ENCODE data around the gene TTC39C. TPM values are rescaled to one million over a fixed set of nuclear protein-coding genes. Genes with fewer than 3 reads are reported as not detected.

TTC39C gene
- total RNA-seq, 1 donor from 2014 or later, result 12.8 TPM

- DNase-seq (ENCODE audit: low read depth), result no peak
- TF ChIP-seq, protein P1, sequence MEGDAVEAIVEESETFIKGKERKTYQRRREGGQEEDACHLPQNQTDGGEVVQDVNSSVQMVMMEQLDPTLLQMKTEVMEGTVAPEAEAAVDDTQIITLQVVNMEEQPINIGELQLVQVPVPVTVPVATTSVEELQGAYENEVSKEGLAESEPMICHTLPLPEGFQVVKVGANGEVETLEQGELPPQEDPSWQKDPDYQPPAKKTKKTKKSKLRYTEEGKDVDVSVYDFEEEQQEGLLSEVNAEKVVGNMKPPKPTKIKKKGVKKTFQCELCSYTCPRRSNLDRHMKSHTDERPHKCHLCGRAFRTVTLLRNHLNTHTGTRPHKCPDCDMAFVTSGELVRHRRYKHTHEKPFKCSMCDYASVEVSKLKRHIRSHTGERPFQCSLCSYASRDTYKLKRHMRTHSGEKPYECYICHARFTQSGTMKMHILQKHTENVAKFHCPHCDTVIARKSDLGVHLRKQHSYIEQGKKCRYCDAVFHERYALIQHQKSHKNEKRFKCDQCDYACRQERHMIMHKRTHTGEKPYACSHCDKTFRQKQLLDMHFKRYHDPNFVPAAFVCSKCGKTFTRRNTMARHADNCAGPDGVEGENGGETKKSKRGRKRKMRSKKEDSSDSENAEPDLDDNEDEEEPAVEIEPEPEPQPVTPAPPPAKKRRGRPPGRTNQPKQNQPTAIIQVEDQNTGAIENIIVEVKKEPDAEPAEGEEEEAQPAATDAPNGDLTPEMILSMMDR (IDR thresholded peaks at IDR 0.05; ENCODE audit: insufficient read depth, low read depth, low read length), result no peak
- TF ChIP-seq EZH2 (IDR thresholded peaks at IDR 0.05; ENCODE audit: insufficient read depth, low read length), result no peak
- Histone ChIP-seq H2AFZ (ENCODE audit: low read depth, low read length) (no peak overlapping the region), H3K4me1 (ENCODE audit: insufficient read depth, low read length) (peaks cover 8% of the 10 kb centered on the region), H3K27me3 (ENCODE audit: insufficient read depth, low read length) (no peaks in the 10 kb centered on the region), H4K20me1 (ENCODE audit: insufficient read depth, low read length) (peaks cover 23% of the 10 kb centered on the region), H3K27ac (ENCODE audit: low read depth, low read length) (no peak overlapping the region), H3K79me2 (ENCODE audit: insufficient read depth, low read length) (peaks cover 5% of the 10 kb centered on the region), H3K36me3 (ENCODE audit: insufficient read depth, low read length) (no peaks in the 10 kb centered on the region), H3K4me2 (ENCODE audit: low read length) (no peak overlapping the region), H3K9me3 (ENCODE audit: insufficient read depth, low read depth, low read length) (no peaks in the 10 kb centered on the region), H3K9ac (ENCODE audit: low read length) (no peak overlapping the region), H3K4me3 (ENCODE audit: insufficient read depth, low read depth, low read length) (no peak overlapping the region)
- Mint-ChIP-seq H3K9me3 (ENCODE audit: unreplicated experiment) (no peaks in the 10 kb centered on the region), H3K27ac (ENCODE audit: unreplicated experiment) (no peak overlapping the region), H3K36me3 (ENCODE audit: low read depth, unreplicated experiment) (no peaks in the 10 kb centered on the region), H3K4me3 (ENCODE audit: unreplicated experiment) (no peak overlapping the region), H3K27me3 (ENCODE audit: low read depth, unreplicated experiment) (no peaks in the 10 kb centered on the region), H3K4me1 (ENCODE audit: low read depth, unreplicated experiment) (peaks cover 30% of the 10 kb centered on the region)
- FAIRE-seq, result no peak
Measured at GRCh38 chr18:24060644-24061043, 46.1 kb downstream of the TTC39C start.

GRCh38 chr18:24063121-24063731 lies 48.7 kb downstream of the TTC39C start:
- Histone ChIP-seq H3K4me2 (ENCODE audit: low read length) (peak overlapping the region; percentile 9), H3K27me3 (ENCODE audit: insufficient read depth, low read length) (no peaks in the 10 kb centered on the region)
- FAIRE-seq, result no peak

More at GRCh38 chr18:24063121-24063731, 48.7 kb downstream of the TTC39C start:
- Mint-ChIP-seq H3K4me1 (ENCODE audit: low read depth, unreplicated experiment) (peaks cover 33% of the 10 kb centered on the region), H3K9me3 (ENCODE audit: unreplicated experiment) (no peaks in the 10 kb centered on the region), H3K27me3 (ENCODE audit: low read depth, unreplicated experiment) (no peaks in the 10 kb centered on the region), H3K27ac (ENCODE audit: unreplicated experiment) (peak overlapping the region; percentile 60), H3K4me3 (ENCODE audit: unreplicated experiment) (no peak overlapping the region), H3K36me3 (ENCODE audit: low read depth, unreplicated experiment) (peaks cover 2% of the 10 kb centered on the region)
- peaks cover 23% of the 10 kb centered on the region for H4K20me1 ChIP-seq (ENCODE audit: insufficient read depth, low read length)
- peaks cover 14% of the 10 kb centered on the region for H3K4me1 ChIP-seq (ENCODE audit: insufficient read depth, low read length)
- H3K36me3 ChIP-seq (ENCODE audit: insufficient read depth, low read length), result no peaks in the 10 kb centered on the region
- DNase-seq (ENCODE audit: low read depth), result peak; percentile 71
- no peak overlapping the region for H3K4me3 ChIP-seq (ENCODE audit: insufficient read depth, low read depth, low read length)
- no peaks in the 10 kb centered on the region for H3K9me3 ChIP-seq (ENCODE audit: insufficient read depth, low read depth, low read length)
- H3K27ac ChIP-seq (ENCODE audit: low read depth, low read length), result no peak overlapping the region
- TF ChIP-seq EZH2 (IDR thresholded peaks at IDR 0.05; ENCODE audit: insufficient read depth, low read length), result no peak
- TF ChIP-seq, protein P1 (IDR thresholded peaks at IDR 0.05; ENCODE audit: insufficient read depth, low read depth, low read length), result no peak
- H3K79me2 ChIP-seq (ENCODE audit: insufficient read depth, low read length), result peaks cover 5% of the 10 kb centered on the region
- no peak overlapping the region for H2AFZ ChIP-seq (ENCODE audit: low read depth, low read length)
- no peak overlapping the region for H3K9ac ChIP-seq (ENCODE audit: low read length)

Data from astrocyte (in vitro differentiated cells and primary cell).